Fibroblast of skin of left quadriceps (primary cell): ENCODE measurements around the gene CAPN7.

Experiments
- DNase-seq, 2 experiments: peaks; one replicate each; pipeline ENCODE4 v3.0.0-alpha.2; 2013; ENCODE audit warnings: low read depth in 2 of 2

Gene CAPN7

DNA sequence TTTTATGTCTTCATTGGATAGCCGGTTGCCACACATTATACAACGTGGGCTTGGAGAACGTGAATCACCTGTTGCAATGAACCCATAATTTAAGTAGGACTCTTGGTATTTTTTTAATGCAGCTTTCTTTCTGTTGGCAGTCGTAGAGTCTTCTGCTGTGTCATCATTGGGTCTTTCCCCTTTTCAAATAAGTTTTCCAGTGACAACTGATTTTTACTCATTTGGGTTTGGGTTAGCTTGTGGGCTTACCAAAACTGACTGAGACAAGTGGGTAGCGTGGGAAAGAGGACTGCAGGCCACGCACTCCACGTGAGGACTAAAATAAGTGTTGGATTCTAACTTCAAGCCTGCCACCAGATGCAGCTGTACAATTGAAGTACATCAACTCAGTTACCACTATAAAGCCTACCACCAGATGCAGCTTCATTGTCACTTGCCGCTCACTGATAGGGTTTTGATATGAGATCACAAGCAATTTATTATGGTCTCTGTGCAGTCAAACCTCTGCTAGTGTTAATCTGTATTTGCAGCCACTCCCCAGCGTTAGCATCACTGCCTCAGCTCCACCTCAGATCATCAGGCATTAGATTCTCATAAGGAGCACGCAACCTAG lies 6.4 kb upstream of the CAPN7 start:
- DNase-seq, result no peak

DNA sequence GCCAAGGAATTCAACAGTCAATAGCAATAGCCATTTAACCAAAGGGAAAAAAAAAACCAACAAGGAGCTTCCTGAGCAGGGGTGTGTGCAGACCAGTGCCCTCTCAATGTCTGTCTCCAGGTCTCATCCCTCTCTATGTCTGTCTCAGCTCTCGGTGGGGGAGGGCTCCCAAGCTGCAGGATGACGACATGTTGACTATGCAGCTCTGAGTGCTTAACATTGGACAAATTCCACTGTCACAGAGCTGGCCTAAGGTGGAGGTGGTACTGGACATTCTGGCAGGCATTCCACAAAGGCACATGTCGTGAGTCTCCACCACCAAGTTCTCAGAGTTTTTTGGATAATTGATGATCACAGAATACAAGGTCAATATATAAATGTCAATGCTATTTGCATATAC lies 2.0 kb upstream of the CAPN7 start:
- DNase-seq, result no peak

DNA sequence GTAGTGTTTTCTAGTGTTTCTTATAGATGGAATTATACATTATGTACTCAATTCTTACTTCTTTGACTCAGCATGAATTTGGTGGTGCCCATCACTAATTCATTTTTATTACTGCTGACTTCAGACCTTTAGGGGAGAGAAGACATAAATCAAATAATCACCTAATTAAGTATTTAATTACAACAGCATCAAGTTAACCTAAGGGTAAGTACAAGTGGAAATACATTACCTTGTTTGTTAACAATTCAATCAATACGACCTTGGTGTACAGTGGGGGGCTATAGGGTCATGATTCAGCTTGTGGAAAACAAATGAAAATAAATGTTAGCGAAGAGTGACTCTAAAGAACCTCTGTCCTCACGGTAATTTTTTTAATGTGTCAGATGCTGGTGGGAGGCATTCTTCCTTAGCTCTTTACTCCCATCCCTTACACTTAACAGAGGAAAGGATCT lies 538 bp upstream of the CAPN7 start:
- no peak for DNase-seq

DNA sequence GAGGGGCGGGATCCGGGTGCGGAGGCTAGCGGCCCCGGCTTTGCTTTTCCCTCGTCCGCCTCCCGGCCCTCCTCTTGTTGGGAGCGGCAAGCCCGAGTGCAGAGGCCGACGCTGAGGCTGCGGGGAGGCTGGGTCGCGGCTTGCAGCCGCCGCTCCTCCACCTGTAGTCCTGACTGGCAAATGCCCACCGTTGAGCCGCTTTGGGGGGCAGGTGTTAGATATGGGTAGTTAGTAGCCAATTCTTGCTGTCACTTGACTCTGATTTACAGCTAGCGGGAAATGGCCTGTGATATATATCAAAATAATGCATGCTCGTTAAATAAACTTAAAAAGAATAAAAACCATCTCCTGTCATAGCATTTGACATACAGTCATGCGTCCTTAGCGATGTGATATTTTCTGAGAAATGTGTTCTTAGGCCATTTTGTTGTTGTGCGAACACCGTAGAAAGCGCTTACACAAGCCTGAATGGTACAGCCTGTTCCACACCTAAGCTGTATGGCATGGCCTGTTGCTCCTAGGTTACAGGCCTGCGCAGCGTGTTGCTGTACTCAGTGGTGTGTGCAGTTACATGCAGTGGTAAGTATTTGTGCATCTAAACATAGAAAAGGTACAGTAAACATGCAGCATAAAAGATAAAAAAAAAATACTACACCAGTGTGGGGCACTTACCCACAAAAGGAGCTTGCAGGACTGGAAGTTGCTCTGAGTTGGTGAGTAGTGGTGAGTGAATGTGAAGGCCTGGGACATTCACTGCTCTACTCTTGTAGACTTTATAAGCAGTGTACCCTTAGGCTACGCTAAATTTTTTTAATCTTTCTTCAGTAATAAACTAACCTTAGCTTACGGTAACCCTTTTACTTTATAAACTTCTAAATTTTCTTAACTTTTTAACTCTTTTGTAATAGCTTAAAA lies 873 bp downstream of the CAPN7 start:
- DNase-seq, result no peak

DNA sequence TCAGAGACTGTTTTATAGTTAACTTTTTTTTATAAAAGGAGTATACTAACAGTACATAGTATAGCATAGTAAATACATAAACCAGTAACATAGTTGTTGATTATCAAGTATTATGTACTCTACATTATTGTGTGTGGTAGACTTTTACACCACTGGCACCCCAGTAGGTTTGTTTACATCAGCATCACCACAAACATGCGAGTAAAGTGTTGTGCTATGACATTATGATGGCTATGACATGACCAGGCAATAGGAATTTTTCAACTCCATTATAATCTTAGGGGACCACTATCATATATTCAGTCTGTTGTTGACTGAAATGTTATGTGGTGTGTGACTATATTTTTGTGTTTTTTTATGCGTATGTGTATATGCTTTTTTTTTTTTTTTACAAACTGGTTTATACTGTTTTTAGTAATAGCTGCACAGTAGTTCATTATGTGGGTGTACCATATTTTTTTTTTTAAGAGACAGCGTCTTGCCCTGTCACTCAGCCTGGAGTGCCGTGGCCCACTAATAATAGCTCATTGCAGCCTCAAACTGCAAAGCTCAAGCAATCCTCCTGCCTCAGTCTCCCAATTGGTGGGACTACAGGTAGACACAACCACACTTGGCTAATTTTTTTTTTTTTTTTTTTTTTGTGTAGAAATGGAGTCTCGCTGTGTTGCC lies 1.9 kb downstream of the CAPN7 start:
- no peak for DNase-seq

DNA sequence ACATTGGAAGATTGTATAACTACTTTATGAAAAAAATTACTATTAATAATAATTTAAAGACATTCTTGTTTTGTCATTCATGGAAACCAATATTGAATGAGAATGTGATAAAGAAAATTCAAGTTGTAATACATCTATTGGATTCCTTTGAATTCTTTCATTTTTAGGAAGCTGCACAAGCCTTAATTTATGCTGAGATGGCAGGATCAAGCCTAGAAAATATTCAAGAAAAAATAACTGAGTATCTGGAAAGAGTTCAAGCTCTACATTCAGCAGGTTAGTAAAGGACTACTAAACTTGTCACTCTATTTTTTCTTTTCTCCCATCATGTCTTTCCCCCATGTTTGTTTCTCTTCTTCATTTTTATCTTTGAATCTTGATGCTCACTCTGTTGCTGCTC lies 5.9 kb downstream of the CAPN7 start:
- DNase-seq, result no peak

DNA sequence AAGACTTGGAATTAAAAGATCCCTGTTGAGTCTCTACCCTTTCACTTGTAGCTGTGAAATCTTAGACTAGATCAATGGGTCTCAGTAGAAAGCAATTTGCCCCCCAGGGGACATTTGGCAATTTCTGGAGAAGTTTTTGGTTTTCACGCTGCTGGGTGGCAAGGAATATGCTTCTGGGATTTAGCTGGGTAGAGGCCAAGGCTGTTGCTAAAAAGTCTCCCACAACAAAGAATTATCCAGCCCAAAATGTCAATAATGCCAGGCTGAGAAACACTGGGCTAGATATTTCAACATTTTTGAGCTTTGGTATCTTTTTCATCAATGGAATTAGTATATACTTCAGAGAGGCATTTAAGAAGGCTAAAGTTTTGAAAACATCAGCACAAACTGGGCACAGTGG lies 8.7 kb downstream of the CAPN7 start:
- no peak for DNase-seq

DNA sequence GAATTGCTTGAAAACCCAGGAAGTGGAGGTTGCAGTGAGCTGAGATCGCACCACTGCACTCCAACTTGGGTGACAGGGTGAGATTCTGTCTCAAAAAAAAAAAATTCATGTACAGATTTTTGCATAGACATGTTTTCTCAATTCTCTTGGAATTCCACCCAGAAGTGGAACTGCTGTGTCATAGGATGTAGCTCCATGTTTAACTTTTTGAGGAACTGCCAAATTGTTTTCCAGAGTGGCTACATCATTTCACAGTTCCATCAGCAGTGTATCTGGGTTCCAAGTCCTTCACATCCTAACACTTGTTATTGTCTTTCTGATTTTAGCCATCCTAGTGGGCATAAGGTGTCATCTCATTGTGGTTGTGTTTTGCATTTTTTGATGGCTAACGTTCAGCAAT lies 9.9 kb downstream of the CAPN7 start:
- no peak for DNase-seq

DNA sequence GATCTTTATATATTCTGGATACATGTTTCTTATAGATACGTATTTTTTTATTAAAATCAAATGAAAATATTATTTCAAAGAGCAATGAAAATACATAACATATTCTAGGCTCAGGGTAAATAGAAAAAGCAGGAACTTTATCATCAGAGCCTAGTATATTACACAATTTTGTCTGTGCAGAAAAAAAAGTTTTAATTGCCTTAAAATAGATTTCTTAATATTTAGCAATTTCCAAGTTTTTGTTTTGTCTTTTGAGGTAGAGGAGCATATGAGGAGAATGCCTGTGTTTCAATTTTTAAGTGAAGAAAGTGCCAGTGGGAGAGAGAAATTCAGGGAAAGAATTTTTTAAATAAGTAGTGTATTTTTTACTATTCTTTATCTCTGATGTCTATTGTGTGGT lies 10.5 kb downstream of the CAPN7 start:
- no peak for DNase-seq

DNA sequence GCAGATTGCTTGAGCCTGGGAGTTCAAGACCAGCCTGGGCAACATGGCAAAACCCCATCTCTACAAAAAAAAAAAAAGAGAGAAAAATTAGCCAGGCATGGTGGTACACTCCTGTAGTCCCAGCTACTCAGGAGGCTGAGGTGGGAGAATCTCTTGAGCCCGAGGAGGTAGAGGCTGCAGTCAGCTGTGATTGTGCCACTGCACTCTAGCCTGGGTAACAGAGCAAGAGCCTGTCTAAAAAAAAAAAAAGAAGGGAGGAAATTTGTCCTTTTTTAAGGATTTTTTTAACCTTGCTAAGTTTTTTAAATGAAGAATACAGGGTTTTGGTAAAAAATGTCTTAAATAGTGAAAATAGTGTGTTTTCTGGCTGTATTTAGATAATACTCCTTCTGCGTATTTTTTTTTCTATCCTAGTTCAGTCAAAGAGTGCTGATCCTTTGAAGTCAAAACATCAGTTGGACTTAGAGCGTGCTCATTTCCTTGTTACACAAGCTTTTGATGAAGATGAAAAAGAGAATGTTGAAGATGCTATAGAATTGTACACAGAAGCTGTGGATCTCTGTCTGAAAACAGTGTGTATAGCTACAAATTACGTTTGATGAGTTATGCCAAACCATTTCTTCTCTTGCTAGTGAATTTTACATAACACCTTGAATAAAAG lies 11.1 kb downstream of the CAPN7 start:
- no peak for DNase-seq

DNA sequence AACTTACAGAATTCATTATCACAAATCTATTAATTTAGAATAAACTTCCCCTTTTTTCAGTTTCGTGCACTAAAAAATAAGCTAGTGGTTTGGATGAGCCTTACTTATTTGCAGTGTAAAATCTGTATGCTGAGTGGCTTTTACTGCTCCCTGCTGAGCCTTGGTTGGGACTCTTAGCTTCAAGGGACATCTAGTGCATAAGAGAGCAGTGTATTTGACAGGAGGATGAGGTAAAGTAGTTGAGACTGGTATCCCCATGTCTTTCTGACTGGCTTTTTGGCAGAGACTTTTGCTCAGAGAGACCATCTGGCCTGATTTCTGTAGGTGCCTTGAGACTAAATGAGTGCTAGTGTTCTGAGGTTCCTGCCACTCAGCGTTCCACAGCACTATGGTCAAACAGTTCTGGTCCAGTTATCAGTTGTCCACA lies 11.8 kb downstream of the CAPN7 start:
- no peak for DNase-seq

DNA sequence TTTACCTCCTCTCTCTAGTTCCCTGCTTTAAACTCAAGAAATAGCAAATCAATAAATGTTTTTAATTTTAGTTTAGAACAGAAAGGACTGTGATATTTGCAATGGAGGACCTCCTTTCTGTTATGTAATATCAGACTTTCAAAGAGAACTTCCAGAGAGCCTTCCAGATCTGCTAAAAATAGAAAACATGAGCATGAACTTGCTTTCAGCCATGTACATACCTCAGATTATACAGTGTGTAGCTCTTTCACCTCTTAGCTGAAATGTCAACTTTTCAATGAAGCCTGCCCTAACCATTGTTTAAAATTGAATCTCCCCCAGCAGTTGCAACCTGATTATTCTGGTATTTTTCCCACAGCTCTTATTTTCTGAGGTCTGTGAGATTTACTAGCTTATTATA lies 12.6 kb downstream of the CAPN7 start:
- no peak for DNase-seq

DNA sequence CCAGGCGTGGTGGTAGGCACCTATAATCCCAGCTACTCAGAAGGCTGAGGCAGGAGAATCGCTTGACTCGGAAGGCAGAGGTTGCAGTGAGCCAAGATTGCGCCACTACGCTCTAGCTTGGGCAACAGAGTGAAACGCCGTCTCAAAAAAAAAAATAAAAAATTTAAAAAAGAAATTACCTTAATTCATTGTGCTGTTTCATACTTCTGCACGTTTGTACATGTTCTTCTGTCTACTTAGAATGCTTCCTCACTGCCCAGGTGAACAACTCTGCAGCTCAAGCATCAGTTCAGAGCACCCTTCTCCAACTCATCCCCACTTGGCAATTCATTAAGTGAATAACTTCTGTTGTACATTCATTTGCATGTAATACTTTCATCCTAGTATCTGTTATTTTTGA lies 14.0 kb downstream of the CAPN7 start:
- DNase-seq, result no peak

DNA sequence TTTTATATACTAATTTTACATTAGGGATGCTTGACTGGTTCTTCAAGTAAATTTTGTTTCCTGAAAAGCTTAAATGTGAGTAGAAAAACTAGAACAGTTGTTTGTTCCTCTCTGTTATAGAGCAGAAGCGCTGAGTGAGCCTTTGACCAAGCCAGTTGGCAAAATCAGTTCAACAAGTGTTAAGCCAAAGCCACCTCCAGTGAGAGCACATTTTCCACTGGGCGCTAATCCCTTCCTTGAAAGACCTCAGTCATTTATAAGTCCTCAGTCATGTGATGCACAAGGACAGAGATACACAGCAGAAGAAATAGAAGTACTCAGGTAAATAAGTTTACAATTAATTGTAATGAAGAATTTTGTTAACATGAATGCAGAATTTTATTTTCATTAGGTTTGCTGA lies 14.6 kb downstream of the CAPN7 start:
- no peak for DNase-seq

DNA sequence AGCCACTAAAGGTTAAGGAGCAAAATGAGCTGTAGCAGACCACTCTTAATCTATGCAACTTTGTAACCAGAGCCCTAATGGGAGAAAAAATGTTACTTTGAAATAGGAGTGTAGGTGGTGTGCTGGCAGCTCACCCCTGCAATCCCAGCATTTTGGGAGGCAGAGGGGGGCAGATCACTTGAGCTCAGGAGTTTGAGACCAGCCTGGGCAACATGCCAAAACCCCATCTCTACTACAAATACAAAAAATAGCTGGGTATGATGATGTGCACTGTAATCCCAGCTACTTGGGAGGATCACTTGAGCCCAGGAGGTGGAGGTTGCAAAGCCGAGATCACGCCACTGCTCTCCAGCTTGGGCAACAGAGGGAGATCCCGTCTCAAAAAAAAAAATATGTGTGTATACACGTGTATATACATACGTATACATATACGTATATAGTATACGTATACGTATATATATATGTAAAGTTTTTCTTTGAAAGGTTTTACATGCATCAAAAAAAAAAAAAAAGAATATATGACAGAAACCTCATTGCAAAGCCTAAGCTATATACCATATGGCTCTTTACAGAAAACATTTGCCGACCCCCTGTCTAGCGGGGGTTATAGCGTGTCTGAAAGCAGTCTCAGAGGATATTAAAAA lies 15.7 kb downstream of the CAPN7 start:
- DNase-seq, result no peak

DNA sequence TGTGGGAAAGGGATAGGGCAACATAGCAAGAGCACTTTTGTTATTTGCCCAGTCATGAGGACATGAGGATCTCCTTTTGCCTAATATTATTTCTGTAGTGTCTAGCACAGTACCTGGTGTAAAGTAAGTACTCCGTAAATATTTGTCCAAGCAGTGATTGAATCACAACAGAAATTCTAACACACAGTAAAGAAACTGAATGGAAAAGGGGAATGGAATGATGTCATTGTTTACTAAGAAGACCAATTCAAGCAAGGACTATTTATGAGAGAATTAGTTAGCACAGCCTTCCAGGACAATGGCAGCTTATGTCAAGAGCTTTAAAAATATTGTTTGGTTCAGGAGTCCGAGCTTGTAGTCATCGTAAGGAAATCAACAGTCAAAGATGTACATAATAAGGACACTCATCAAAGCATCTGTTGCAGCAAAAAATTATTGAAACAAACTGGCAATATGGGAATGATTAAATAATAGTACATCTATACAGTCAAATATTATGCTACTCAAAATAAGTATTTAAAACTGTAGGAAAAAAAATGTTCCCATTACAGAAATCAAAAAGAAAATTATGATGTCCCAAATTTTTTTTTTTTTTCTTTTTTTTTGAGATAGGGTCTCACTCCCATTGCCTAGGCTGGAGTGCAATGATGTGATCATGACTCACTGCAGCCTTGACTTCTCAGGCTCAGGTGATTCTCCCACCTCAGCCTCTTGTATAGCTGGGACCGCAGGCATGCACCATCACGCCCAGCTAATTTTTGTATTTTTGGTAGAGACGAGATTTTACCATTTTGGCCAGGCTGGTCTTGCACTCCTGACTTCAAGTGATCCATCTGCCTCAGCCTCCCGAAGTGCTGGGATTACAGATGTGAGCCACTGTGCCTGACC lies 17.9 kb downstream of the CAPN7 start:
- no peak for DNase-seq

DNA sequence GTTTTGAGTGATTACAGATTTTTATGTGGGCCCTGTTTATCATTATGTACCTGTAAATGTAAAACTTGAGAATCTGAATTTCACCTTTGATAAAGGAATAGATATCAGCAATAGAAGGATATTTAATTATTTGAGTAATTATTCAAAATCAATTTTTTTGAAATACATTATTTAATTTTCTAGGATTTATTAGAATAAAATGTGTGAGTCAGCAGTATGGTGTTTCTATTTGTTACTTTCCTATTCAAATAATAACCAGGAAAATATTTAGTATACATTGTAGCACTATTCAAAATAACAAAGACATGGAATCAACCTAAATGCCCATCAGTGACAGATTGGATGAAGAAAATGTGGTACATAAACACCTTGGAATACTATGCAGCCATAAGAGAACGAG lies 22.1 kb downstream of the CAPN7 start:
- no peak for DNase-seq

DNA sequence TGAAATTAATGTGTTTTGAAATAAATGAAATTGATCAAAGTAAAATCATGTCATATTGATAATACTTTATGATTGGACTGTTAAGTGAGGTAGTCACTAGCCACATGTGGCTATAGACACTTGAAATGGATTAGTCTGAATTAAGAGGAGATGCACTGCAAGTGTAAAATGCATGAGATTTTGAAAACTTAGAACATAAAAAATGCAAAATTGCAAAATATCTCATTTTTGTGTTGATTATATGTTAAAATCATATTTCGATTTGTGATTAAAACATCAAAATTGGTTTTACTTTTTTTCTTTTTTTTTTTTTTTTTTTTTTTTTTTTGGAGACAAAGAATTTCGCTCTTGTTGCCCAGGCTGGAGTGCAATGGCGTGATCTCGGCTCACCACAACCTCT lies 23.2 kb downstream of the CAPN7 start:
- no peak for DNase-seq

DNA sequence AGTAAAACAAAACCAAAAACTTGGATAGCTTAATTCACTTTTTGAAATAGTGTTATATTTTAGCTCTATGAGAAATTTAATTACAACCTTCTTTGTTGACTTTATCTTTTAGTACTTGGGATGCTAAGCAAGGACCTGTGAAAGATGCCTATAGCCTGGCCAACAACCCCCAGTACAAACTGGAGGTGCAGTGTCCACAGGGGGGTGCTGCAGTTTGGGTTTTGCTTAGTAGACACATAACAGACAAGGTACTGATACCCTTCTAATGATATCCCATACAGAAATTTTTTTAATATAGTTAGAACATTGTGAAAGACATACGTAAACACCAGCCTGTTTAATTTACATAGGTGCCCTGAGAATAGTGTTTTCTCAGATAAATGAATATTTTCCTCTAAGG lies 35.3 kb downstream of the CAPN7 start:
- DNase-seq, result no peak

DNA sequence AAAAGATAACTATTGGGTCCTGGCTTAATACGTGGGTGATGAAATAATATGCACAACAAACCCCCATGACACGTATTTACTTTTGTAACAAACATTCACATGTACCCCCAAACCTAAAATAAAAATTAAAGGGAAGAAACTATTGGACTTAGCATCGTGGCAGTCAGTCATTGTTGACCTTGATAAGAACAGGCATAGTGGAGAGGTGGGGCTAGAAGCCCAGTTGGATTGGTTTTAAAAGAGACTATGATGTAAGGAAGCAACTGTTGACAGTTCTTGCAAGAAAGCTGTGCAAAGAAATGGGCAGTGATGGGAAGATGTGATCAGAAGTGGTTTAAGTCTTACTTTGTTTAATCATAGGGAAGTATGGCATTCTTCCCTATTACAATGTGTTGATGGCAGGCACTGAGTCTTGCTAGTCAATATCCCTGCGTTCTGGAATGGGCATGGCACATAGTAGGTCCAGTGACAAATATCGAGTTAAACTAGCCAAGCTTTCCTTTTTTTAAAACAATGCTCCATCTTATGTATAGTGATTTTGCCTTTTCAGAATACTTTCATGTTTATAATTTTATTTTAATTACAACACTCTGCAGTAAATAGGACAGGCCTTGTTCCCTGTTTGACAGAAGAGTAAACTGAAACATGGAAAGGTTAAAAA lies 37.9 kb downstream of the CAPN7 start:
- no peak for DNase-seq
